ENCODE measurements around the gene LRP1B. TPM values are rescaled to one million over a fixed set of nuclear protein-coding genes. Genes with fewer than 3 reads are reported as not detected.

LRP1B gene
- total and polyA plus RNA-seq, 2 of the 8 experiments (the other 6 are each of a cell fraction or from before 2014, with no cell fraction given), result 0.03 TPM; not detected in 1

- 77% methylated on average over 3 of the region's 3 CpGs; no CpG with 5 or more reads in 1 of the 2 experiments for WGBS, 2 experiments (ENCODE audit: extremely low coverage in 1 of 2, insufficient coverage in 1 of 2, insufficient read length in 1 of 2, insufficient replicate concordance in 2 of 2, low coverage in 1 of 2, low lambda C conversion rate in 2 of 2, missing lambda C conversion rate in 1 of 2)
- H4K20me1 ChIP-seq (replicated peaks in 1 of 2; ENCODE audit: control insufficient read depth in 1 of 2, insufficient read depth in 2 of 2, low read length in 2 of 2), result no peaks in the 10 kb centered on the region
- H2BK12ac ChIP-seq (ENCODE audit: low read depth, low read length), result no peak overlapping the region
- no peaks in the 10 kb centered on the region for H3K79me1 ChIP-seq (ENCODE audit: low read depth, low read length)
- H3K4me1 ChIP-seq (replicated peaks in 1 of 4; ENCODE audit: control insufficient read depth in 3 of 4, insufficient read depth in 4 of 4, low read length in 3 of 4), result no peaks in the 10 kb centered on the region
- H3K14ac ChIP-seq (ENCODE audit: insufficient read length), result no peak overlapping the region
- no peak overlapping the region for H3K27ac ChIP-seq (ENCODE audit: low read depth, low read length)
- no peak overlapping the region for H3K56ac ChIP-seq (replicated peaks; ENCODE audit: insufficient read length, low read depth, low read length)
- no peaks in the 10 kb centered on the region for H3K36me3 ChIP-seq (ENCODE audit: control insufficient read depth in 2 of 4, insufficient read depth in 4 of 4, low read length in 3 of 4)
- no peak overlapping the region for H3K4me3 ChIP-seq (ENCODE audit: extremely low read depth in 1 of 4, insufficient read depth in 2 of 4, low read depth in 3 of 4, low read length in 4 of 4)
- H3K9ac ChIP-seq (replicated peaks in 1 of 4; ENCODE audit: extremely low read depth in 1 of 4, low read depth in 3 of 4, low read length in 3 of 4), result no peak overlapping the region
- H3K18ac ChIP-seq (ENCODE audit: extremely low read depth, low read length), result no peak overlapping the region
- H3K9me3 ChIP-seq (ENCODE audit: insufficient read depth in 2 of 2, low read depth in 1 of 2, low read length in 1 of 2), result peaks cover 0 to 4% of the 10 kb centered on the region in 2 experiments; a peak in 1 of 4 replicates
- DNase-seq (ENCODE audit: low read depth in 1 of 2, low spot score in 2 of 2) (no peak), FAIRE-seq (no peak)
- TF ChIP-seq FOSL1 (IDR thresholded peaks at IDR 0.05; ENCODE audit: insufficient read depth, low read depth, low read length) (no peak), KDM5A (IDR thresholded peaks at IDR 0.05; ENCODE audit: low read length) (no peak), JUN (IDR thresholded peaks at IDR 0.05; ENCODE audit: low read depth, low read length) (no peak), NANOG (IDR thresholded peaks at IDR 0.05; ENCODE audit: insufficient read depth, low read depth, low read length, poor library complexity, severe bottlenecking) (no peak), RNF2 (IDR thresholded peaks at IDR 0.05; ENCODE audit: borderline replicate concordance, low read depth, low read length, missing control alignments, poor library complexity, severe bottlenecking) (no peak), SIRT6 (IDR thresholded peaks at IDR 0.05; ENCODE audit: low read length) (no peak)
- H3K23me2 ChIP-seq (ENCODE audit: low read depth, low read length), result no peaks in the 10 kb centered on the region
- H2BK5ac ChIP-seq (ENCODE audit: low read depth, low read length), result no peak overlapping the region
- ChIA-PET CTCF (ENCODE audit: partially characterized antibody) (interaction anchor here (1.3 kb wide), 1 partner anchor 37 kb away, joined by 4 read pairs; no protein-coding TSS in a partner anchor), POLR2A (ENCODE audit: partially characterized antibody) (no interaction called here)
- H3K27me3 ChIP-seq (replicated peaks in 1 of 4; ENCODE audit: control insufficient read depth in 3 of 4, extremely low read depth in 1 of 4, insufficient read depth in 3 of 4, low read length in 3 of 4), result no peaks in the 10 kb centered on the region
- no peak overlapping the region for H4K91ac ChIP-seq (replicated peaks; ENCODE audit: insufficient read length, low read length)
- no peak overlapping the region for H2AFZ ChIP-seq (ENCODE audit: low read length)
- H3K23ac ChIP-seq (ENCODE audit: insufficient read length), result no peak overlapping the region
- no peak overlapping the region for H4K5ac ChIP-seq (ENCODE audit: insufficient read length, low read depth, low read length)
- no peak overlapping the region for H2BK120ac ChIP-seq (replicated peaks; ENCODE audit: low read depth, low read length)
- no peak overlapping the region for H2AK5ac ChIP-seq (ENCODE audit: low read depth, low read length)
- H3K4ac ChIP-seq (replicated peaks; ENCODE audit: insufficient read length, low read depth, low read length), result no peak overlapping the region
- H2BK15ac ChIP-seq (ENCODE audit: low read length), result no peak overlapping the region
- H4K8ac ChIP-seq (ENCODE audit: extremely low read depth, insufficient read depth, low read length), result no peak overlapping the region
- no peaks in the 10 kb centered on the region for H3K79me2 ChIP-seq (ENCODE audit: control insufficient read depth in 1 of 2, insufficient read depth in 2 of 2, low read length in 2 of 2)
- H2BK20ac ChIP-seq (ENCODE audit: low read length), result no peak overlapping the region
- no peak overlapping the region for H3K4me2 ChIP-seq (ENCODE audit: insufficient read depth in 1 of 2, low read depth in 2 of 2, low read length in 2 of 2)
These were observed 1395.8 kb downstream of the LRP1B start for GRCh38 chr2:140734992-140735391.

All from H1 (cell line).